Measurements from ENCODE around the gene AIP. TPM values are rescaled to one million over a fixed set of nuclear protein-coding genes. Genes with fewer than 3 reads are reported as not detected.
"Not testable (repeated sequence)": the region's sequence is repeated elsewhere in the genome, so short reads cannot be mapped to it uniquely, and the experiment has no call there.

Gene AIP
- total RNA-seq, 2 experiments from 2014 or later: 161 to 166 TPM

DNA sequence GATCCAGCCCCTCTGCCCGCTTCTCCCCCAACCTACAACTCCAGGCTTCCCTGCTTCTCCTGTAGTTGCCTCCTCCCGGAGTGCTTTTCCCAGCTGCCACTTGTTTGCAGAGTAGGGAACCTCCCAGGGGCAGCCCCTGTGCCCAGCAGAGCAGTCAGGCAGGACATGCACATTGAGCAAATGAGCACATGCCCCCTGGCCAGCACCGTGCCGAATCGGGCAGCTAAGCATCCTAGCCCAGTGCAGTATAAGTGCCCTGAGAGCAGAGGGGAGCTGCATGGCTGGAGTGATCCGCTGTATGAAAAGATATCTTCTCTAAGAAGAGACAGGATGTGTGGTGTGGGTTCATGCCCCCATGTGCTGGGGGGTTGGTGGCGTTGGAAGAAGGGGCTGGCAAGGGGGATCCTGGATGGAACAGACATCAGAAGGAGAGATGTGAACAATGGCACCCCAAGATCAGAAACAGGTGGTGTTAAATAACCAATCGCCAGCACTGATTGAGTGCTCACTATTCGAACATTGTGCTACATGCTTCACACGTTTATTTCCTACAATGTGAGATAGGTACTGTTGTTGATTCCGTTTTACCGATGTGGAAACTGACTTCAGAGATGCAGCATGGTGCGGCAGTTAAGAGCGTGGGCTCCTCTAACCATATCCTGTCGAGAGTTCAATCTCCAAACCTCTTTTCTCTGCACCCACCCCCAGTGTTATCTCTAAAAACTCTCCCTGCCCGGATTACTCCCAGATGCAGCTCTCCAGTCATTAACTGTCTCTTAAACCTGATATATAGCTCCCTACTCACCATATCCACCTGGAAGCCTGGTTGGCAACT, 1.2 kb downstream of the AIP start:
- Mint-ChIP-seq H3K9me3 (no peaks in the 10 kb centered on the region), H3K36me3 (peaks cover 21% of the 10 kb centered on the region), H3K4me3 (peak overlapping the region; percentile 93), H3K4me1 (peaks cover 53% of the 10 kb centered on the region), H3K27me3 (no peaks in the 10 kb centered on the region), H3K27ac (peak overlapping the region; percentile 100)
- POLR2A ChIA-PET: interaction anchor here (0.5 to 5.5 kb wide), 20 partner anchors 9 to 1069 kb away, joined by 3 to 94 read pairs (median 5); partner anchors contain the start of genes CDK2AP2, CLCF1, PITPNM1 and PPP1CA
- peak; percentile 31 for ATAC-seq (ENCODE audit: low read depth)
- DNase-seq: peak; percentile 58

DNA sequence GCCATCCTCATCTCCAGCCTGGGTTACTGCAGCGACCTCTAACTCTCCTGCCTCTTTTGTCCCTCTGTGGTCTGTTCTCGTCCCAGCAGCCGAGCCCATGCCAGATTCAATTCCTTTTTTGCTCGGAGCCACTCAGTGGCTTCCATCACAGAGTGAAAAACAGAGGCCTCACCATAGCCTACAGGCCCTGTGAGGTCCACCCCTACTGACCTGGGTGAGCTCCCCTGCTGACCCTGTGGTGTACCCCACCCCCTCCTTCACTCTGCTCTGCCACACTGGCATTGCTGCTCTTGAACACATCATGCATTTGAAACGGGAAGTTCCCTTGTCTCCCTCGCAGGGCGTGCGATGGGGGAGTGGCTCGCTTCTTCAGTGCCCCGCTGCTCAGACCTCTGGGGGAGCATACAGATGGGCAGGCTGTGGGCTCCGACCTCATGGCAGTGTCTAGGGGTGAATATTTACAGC, 2.1 kb downstream of the AIP start:
- H3K4me3 Mint-ChIP-seq: peak overlapping the region; percentile 93
- H3K4me1 Mint-ChIP-seq: peaks cover 57% of the 10 kb centered on the region
- DNase-seq (peak; percentile 69), ATAC-seq (ENCODE audit: low read depth) (peak; percentile 6)
- POLR2A ChIA-PET: interaction anchor here (0.5 to 5.5 kb wide), 16 partner anchors 16 to 1594 kb away, joined by 3 to 94 read pairs (median 5); partner anchors contain the start of genes CCDC85B, PITPNM1, PPP1CA and PTPRCAP
- H3K36me3 Mint-ChIP-seq: peaks cover 25% of the 10 kb centered on the region
- H3K27me3 Mint-ChIP-seq: no peaks in the 10 kb centered on the region
- no peaks in the 10 kb centered on the region for H3K9me3 Mint-ChIP-seq
- H3K27ac Mint-ChIP-seq: peak overlapping the region; percentile 100

DNA sequence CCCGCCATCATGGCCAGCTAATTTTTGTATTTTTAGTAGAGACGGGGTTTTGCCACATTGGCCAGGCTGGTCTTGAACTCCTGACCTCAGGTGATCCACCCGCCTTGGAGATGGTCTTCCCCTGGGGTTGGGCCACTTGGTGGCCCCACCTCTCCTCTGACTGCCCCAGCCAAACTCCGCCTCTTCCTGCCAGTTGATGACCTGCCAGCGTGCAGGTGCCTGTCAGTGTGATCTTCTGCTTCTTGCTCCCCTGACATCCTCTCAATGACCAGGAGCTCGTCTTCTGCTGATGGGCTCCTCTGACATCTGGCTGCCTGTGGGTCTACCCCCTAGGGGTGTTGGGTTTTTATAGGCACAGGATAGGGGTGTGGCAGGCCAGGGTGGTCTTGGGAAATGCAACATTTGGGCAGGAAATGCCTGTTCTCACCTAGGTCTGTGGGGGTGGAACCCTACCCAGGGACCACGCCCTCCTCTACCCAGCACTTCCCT, 3.1 kb downstream of the AIP start:
- not testable (repeated sequence) for H3K9me3 Mint-ChIP-seq
- POLR2A ChIA-PET: interaction anchor here (0.5 to 5.5 kb wide), 16 partner anchors 9 to 1595 kb away, joined by 3 to 94 read pairs (median 4); partner anchors contain the start of genes CCDC85B, PITPNM1, PPP1CA and PTPRCAP
- peaks cover 25% of the 10 kb centered on the region for H3K36me3 Mint-ChIP-seq

DNA sequence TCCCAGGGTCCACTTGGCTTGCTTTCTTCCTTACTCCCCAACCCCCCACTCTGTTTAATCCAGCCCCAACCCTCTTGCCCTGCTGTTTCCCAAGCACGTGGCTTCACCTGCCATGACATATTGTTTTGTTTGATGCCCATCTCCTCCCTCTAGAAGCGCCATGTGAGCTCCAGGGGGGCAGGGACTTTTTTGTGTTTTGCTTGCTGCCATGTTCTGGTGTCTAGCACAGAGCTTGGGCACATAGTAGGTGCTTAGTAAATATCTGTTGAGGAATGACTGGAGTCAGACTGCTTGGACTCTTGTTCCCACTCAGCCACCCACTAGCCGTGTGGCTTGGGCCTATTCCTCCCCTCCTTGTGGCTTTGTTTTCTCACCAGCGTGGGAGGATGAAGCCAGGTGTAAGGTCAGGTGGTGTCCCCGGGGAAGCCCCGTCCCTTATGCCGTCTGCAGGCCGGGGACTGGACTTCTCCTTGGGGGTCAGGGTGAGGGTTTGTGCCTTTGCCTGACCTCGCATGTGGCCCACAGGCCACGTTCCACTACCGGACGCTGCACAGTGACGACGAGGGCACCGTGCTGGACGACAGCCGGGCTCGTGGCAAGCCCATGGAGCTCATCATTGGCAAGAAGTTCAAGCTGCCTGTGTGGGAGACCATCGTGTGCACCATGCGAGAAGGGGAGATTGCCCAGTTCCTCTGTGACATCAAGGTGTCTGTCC, 3.8 kb downstream of the AIP start:
- DNase-seq (no peak), ATAC-seq (ENCODE audit: low read depth) (no peak)
- Mint-ChIP-seq H3K4me1 (peaks cover 57% of the 10 kb centered on the region), H3K27ac (peak overlapping the region; percentile 95), H3K27me3 (no peaks in the 10 kb centered on the region), H3K9me3 (no peaks in the 10 kb centered on the region), H3K4me3 (peak overlapping the region; percentile 93), H3K36me3 (peaks cover 25% of the 10 kb centered on the region)
- POLR2A ChIA-PET: interaction anchor here (0.7 to 5.5 kb wide), 12 partner anchors 10 to 95 kb away, joined by 3 to 94 read pairs (median 16); partner anchors contain the start of genes PITPNM1, PPP1CA, PTPRCAP and RAD9A

More for the DNA sequence above, 3.1 kb downstream of the AIP start:
- Mint-ChIP-seq H3K4me3 (peak overlapping the region; percentile 93), H3K27ac (peak overlapping the region; percentile 95), H3K4me1 (peaks cover 57% of the 10 kb centered on the region)
- DNase-seq: peak; percentile 75
- peak; percentile 5 for ATAC-seq (ENCODE audit: low read depth)
- H3K27me3 Mint-ChIP-seq: not testable (repeated sequence)

DNA sequence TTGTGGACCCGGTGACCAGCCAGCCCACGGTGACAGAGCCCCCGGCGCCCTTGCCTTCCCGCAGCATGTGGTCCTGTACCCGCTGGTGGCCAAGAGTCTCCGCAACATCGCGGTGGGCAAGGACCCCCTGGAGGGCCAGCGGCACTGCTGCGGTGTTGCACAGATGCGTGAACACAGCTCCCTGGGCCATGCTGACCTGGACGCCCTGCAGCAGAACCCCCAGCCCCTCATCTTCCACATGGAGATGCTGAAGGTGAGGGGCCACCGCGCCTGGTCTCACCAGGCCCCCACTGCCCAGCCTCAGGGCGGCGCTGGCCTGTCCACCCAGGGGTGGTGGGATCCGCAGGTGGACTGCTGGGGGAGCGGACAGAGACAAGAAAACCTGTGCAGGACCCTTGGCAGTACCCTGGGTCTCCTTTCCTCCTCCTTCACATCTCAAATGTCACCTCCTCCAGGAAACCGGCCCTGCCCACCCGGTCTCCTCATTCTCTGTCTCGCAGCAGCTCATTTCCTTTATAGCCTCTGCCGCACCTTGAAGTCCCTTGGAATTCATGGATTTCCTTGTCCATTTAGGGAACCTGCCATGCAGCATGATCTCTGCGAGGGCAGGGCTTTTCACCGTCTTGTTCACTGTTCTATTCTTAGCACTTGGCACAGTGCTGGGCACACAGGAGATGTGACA, 6.5 kb downstream of the AIP start:
- Mint-ChIP-seq H3K4me3 (no peak overlapping the region), H3K27me3 (no peaks in the 10 kb centered on the region), H3K9me3 (no peaks in the 10 kb centered on the region), H3K27ac (no peak overlapping the region), H3K4me1 (peaks cover 39% of the 10 kb centered on the region), H3K36me3 (peaks cover 22% of the 10 kb centered on the region)
- ATAC-seq (ENCODE audit: low read depth): no peak
- POLR2A ChIA-PET: interaction anchor here (4.8 kb wide), 1 partner anchor 52 kb away, joined by 28 read pairs; the partner anchor contains the start of gene PTPRCAP
- no peak for DNase-seq

DNA sequence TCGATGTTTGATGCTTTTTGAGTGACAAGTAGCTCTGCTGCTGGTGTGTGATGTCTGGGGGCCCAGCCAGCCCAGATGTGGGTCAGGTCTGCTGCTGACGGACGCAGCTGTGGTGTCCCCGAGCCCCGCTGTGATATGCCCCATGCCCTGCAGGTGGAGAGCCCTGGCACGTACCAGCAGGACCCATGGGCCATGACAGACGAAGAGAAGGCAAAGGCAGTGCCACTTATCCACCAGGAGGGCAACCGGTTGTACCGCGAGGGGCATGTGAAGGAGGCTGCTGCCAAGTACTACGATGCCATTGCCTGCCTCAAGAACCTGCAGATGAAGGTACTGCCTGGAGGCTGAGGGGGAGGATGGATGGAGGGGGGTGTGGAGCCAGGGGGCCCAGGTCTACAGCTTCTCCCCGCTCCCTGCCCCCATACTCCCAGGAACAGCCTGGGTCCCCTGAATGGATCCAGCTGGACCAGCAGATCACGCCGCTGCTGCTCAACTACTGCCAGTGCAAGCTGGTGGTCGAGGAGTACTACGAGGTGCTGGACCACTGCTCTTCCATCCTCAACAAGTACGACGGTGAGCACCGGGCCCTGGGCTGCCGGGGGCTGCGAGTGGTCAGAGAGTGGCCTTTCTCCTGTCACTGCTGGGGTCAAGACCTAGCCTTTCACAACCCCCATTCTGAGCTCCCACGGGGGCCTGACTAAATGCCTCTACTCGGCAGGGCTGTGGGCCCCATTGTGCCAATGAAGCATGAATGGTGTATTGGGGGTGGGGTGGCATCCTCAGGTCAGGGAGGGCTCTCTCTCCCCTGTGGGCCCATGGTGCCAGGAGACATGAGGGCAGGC, 7.3 kb downstream of the AIP start:
- peaks cover 32% of the 10 kb centered on the region for H3K4me1 Mint-ChIP-seq
- H3K27me3 Mint-ChIP-seq: no peaks in the 10 kb centered on the region
- H3K27ac Mint-ChIP-seq: no peak overlapping the region
- ATAC-seq (ENCODE audit: low read depth) (no peak), DNase-seq (no peak)
- H3K4me3 Mint-ChIP-seq: no peak overlapping the region
- POLR2A ChIA-PET: interaction anchor here (4.8 kb wide), 1 partner anchor 52 kb away, joined by 28 read pairs; the partner anchor contains the start of gene PTPRCAP
- peaks cover 22% of the 10 kb centered on the region for H3K36me3 Mint-ChIP-seq
- H3K9me3 Mint-ChIP-seq: no peaks in the 10 kb centered on the region

DNA sequence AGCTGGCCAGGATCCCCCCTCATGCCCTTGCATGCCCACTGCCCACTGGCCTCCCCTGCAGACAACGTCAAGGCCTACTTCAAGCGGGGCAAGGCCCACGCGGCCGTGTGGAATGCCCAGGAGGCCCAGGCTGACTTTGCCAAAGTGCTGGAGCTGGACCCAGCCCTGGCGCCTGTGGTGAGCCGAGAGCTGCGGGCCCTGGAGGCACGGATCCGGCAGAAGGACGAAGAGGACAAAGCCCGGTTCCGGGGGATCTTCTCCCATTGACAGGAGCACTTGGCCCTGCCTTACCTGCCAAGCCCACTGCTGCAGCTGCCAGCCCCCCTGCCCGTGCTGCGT, 7.9 kb downstream of the AIP start:
- DNase-seq (no peak), ATAC-seq (ENCODE audit: low read depth) (no peak)
- POLR2A ChIA-PET: interaction anchor here (0.6 to 4.8 kb wide), 3 partner anchors 14 to 53 kb away, joined by 3 to 28 read pairs (median 9); partner anchors contain the start of genes PITPNM1 and PTPRCAP
- Mint-ChIP-seq H3K4me3 (no peak overlapping the region), H3K9me3 (no peaks in the 10 kb centered on the region), H3K4me1 (peaks cover 30% of the 10 kb centered on the region), H3K27me3 (no peaks in the 10 kb centered on the region), H3K36me3 (peaks cover 22% of the 10 kb centered on the region), H3K27ac (no peak overlapping the region)

DNA sequence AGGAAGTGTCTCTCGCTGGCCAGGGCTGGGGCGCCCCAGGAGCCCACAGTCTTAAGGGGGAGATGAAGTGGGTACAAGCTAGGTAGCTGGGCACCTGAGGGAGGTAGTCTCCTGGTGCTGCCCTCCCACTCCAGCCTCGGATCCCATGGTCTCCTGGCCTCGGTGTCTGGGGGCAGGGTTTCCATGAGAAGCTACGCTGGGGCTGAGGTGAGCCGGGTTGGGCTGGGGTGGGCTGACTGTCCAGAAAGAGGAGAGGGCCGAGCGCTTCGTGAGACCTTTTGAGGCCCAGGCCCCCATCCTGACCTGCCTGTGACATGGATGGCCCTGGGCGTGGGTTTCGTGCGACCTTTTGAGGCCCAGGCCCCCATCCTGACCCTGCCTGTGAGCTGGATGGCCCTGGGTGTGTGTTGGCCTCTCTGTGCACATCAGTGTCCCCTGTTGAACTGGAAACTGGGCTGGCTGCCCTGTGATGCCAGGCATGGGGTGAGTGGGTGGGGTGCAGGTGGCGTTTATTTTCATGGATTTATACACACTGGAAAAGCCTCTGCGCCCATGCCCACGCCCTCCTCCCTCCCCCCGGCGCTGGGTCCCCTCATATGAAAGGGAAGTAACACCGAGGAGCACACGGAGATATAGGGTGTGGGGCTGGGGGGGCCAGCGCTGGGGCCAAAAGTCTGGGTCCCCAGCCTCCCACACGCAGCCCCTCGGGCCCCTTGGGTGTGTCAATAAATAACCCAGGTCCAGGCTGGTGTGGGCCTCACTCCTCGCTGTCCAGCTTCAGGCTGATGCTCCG, 8.6 kb downstream of the AIP start:
- ATAC-seq (ENCODE audit: low read depth) (no peak), DNase-seq (no peak)
- H3K27me3 Mint-ChIP-seq: no peaks in the 10 kb centered on the region
- no peaks in the 10 kb centered on the region for H3K9me3 Mint-ChIP-seq
- H3K27ac Mint-ChIP-seq: no peak overlapping the region
- peaks cover 22% of the 10 kb centered on the region for H3K4me1 Mint-ChIP-seq
- H3K4me3 Mint-ChIP-seq: no peak overlapping the region
- POLR2A ChIA-PET: interaction anchor here (0.5 to 4.8 kb wide), 5 partner anchors 13 to 101 kb away, joined by 3 to 28 read pairs (median 4); partner anchors contain the start of genes PITPNM1 and PTPRCAP
- H3K36me3 Mint-ChIP-seq: peaks cover 21% of the 10 kb centered on the region

DNA sequence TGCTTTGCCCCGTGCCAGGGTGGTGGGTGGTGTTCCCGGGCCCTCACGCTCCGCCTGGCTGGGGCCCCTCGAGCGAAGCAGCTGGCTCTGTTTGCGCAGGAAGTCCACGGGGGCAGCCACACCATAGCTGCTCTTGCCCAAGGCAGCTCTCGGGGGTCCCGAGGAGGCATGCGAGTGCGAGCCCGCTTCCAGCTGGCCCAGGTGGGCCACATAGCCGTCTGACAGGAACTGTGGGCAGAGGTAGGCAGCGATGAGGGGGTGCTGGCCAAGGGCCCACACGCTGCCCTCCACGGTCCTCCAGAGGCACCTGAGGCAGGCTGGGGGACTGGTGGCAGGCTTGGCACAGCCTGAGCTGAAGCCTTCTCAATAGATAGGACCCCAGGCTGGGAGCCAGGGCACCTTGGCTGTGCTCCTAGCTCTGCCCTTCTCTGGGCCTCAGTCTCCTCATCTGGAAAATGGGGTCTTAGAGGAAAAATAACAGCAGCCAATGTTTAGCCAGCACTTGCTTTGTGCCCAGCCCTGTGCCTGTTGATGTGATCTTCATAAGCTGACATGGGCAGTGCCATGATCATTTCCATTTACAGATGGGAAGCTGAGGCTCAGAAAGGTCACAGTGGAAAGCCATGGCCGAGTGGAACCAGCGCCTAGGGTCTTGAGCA, 9.4 kb downstream of the AIP start:
- Mint-ChIP-seq H3K27ac (no peak overlapping the region), H3K4me3 (no peak overlapping the region), H3K36me3 (peaks cover 20% of the 10 kb centered on the region), H3K4me1 (peaks cover 16% of the 10 kb centered on the region), H3K27me3 (no peaks in the 10 kb centered on the region), H3K9me3 (no peaks in the 10 kb centered on the region)
- no peak for DNase-seq
- ATAC-seq (ENCODE audit: low read depth): no peak
- POLR2A ChIA-PET: interaction anchor here (0.5 to 4.8 kb wide), 7 partner anchors 9 to 139 kb away, joined by 3 to 28 read pairs (median 3); partner anchors contain the start of genes AIP, CORO1B, PITPNM1 and POLD4

DNA sequence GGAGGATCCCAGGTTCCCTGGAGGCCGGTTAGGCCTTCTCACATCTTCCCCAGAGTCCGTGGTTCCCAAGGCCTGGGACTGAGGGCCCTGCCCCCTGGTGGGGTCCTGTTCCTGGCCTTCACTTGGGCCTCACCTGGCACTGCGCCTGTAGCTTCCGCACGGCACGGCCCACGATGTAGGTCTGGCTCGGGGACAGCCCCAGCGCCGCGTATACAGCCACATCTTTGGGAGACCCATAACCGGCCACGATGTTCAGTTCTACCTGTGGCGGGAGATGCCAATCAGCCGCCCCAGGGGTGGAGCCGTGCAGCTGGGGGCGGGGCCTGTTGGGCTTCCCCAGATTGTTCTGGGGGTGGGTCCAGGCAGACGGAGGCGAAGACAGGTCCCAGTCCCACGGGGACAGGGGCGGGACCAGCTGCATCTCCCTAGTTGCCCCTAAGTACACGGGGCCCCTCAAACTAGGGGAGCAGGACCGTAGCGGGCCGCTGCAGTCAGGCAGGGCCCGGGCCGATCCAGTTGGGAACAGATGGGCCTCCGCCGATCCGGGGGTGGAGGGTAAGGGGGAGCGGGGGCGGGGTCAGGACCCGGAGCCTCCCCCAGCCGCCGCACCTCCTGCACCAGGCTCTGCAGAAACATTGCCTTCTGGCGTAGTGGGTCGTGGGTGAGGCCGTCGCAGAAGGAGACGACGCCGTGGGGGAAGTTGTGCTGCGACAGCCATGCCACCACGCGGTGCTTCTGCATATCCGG, 10.1 kb downstream of the AIP start:
- POLR2A ChIA-PET: interaction anchor here (1.0 to 4.8 kb wide), 5 partner anchors 10 to 140 kb away, joined by 3 to 28 read pairs (median 3); partner anchors contain the start of genes AIP, CORO1B, PITPNM1 and POLD4
- Mint-ChIP-seq H3K36me3 (peaks cover 12% of the 10 kb centered on the region), H3K27me3 (no peaks in the 10 kb centered on the region), H3K27ac (no peak overlapping the region), H3K4me1 (peaks cover 11% of the 10 kb centered on the region), H3K9me3 (no peaks in the 10 kb centered on the region), H3K4me3 (no peak overlapping the region)
- no peak for ATAC-seq (ENCODE audit: low read depth)
- no peak for DNase-seq

Data from activated naive CD8-positive, alpha-beta T cell treated with anti-CD3 and anti-CD28 coated beads, Interleukin-2, amount 10 ng/mL, durations not matched to agents 7 days and 5 days (primary cell).